Heart left ventricle (tissue), 16 donors: ENCODE results near the gene LRRC28. TPM values are rescaled to one million over a fixed set of nuclear protein-coding genes. Genes with fewer than 3 reads are reported as not detected.

Source experiments
- ATAC-seq, 4 donors: fragments of 200-7000 bp; cut with Tn5 transposase; one replicate each; pipeline ENCODE4 v1.9.1; 2020 to 2022; ENCODE audit warnings: moderate library complexity in 4 of 4, mild to moderate bottlenecking in 3 of 4, moderate number of reproducible peaks in 1 of 4
- DNase-seq, 5 donors: peaks; one replicate each; pipeline ENCODE4 v3.0.0-alpha.2; 2020
- H3K27ac ChIP-seq, 12 donors: fragments of 200-600 bp; sonication (generic) in 4 of 12; one replicate each; pipeline versions ENCODE4 v1.5.0 to v1.8.0; 2016 to 2022; ENCODE audit warnings: mild to moderate bottlenecking in 2 of 12
- H3K27me3 ChIP-seq, 9 donors: fragments of 200-600 bp; sonication (generic) in 2 of 9; one replicate each; pipeline versions ENCODE4 v1.5.1 to v1.8.0; 2016 to 2022; ENCODE audit warnings: mild to moderate bottlenecking in 3 of 9
- H3K36me3 ChIP-seq, 9 donors: fragments of 200-600 bp; sonication (generic) in 2 of 9; one replicate each; pipeline versions ENCODE4 v1.5.0 to v1.8.0; 2018 to 2022; ENCODE audit warnings: mild to moderate bottlenecking in 2 of 9
- H3K4me1 ChIP-seq, 12 donors: fragments of 200-600 bp; sonication (generic) in 4 of 12; one replicate each; pipeline versions ENCODE4 v1.5.0 to v1.8.0; 2016 to 2022; ENCODE audit warnings: mild to moderate bottlenecking in 3 of 12
- H3K4me3 ChIP-seq, 12 donors: fragments of 200-600 bp; sonication (generic) in 4 of 12; one replicate each; pipeline versions ENCODE4 v1.5.0 to v1.8.0; 2017 to 2022; ENCODE audit warnings: mild to moderate bottlenecking in 9 of 12, moderate library complexity in 4 of 12
- H3K9me3 ChIP-seq, 12 donors: fragments of 200-600 bp; sonication (generic) in 4 of 12; one replicate each; pipeline versions ENCODE4 v1.5.0 to v1.8.0; 2016 to 2022; ENCODE audit warnings: mild to moderate bottlenecking in 1 of 12
- POLR2A ChIP-seq, 2 donors: fragments of 450-650 bp; IDR thresholded peaks; one replicate each; pipeline ENCODE4 v1.6.1; 2017; ENCODE audit warnings: antibody characterized with exemption in 2 of 2, mild to moderate bottlenecking in 2 of 2, moderate library complexity in 2 of 2
- WGBS, 4 donors: extraction: QIAGEN DNeasy Blood & Tissue Kit in 2 of 4; methylation state at CpG; one replicate each; pipeline versions ENCODE4 v1.1.5 to v1.1.7; 2013 to 2018; 5-methylcytosine and 5-hydroxymethylcytosine counted together
- intact Hi-C, 10 donors: fragments of 100-400 bp; cut with DNase I; formaldehyde crosslinking; loops; one replicate each; pipeline versions ENCODE4 v1.11.1 to v1.14.2; 2022
- polyA plus RNA-seq, 2 donors: library from polyadenylated mRNA; stranded (reverse); fragments of 200-250 nt; gene quantifications; one replicate each; pipeline ENCODE4 v1.2.3, GENCODE V29; 2013
- total RNA-seq, 9 donors: library from RNA; depleted of rRNA in 2 of 9; stranded (reverse); fragments of >200 nt in 2 of 9; fragmentation: NEBNext Ultra II Directional in 3 of 9; extraction: Animal tissue kit (Norgen Biotek cat#: 25700) in 3 of 9; gene quantifications; one replicate each; pipeline versions ENCODE4 v1.1.0 to v1.2.4, GENCODE V29; 2016 to 2023
- TF ChIP-seq, protein P1 (sequence below), 12 donors: fragments of 200-600 bp; sonication (generic) in 4 of 12; IDR thresholded peaks; one replicate each; pipeline versions ENCODE4 v1.5.0 to v1.8.0; 2018 to 2022; ENCODE audit warnings: antibody characterized with exemption in 12 of 12, mild to moderate bottlenecking in 5 of 12
- donor health status: ischemic (EF 13 %, LVEDD 7.1; RV severe dilation, severe dysfunction).
- donor health status: healthy with polysubstance abuse.
- donor health status: DM: no; HTN: yes; CAD: no.
- donor health status: DM: no; HTN: no; CAD: no.
- donor health status: ischemic (EF 25% LVEDD 6.9; RV normal size, moderate dysfunction).
- donor health status: ischemic (EF 25% LVEDD 5.7; RV mildly dilated, moderate dysfunction).
- donor health status: healthy.
- donor health status: DM: yes; HTN: yes; CAD: no.
- donor health status: ischemic (EF 35%, LVEDD 5.7; RV mildly dilated, moderate dysfunction).
- donor health status: nonischemic (EF 11% LVEDD 7.7; RV severe dilation, severe dysfunction).
- donor health status: DM: yes; HTN: yes; CAD: no.
- donor health status: PGD.
- donor health status: ischemic (EF 29% LVEDD 5.4; RV normal size, mild dysfunction).
- donor health status: nonischemic (EF 23%, LVEDD 6.1; RV moderate dilation, normal function).

LRRC28 gene
- total and polyA plus RNA-seq, 11 donors: 5.1 to 28.6 (median 20.1) TPM

DNA sequence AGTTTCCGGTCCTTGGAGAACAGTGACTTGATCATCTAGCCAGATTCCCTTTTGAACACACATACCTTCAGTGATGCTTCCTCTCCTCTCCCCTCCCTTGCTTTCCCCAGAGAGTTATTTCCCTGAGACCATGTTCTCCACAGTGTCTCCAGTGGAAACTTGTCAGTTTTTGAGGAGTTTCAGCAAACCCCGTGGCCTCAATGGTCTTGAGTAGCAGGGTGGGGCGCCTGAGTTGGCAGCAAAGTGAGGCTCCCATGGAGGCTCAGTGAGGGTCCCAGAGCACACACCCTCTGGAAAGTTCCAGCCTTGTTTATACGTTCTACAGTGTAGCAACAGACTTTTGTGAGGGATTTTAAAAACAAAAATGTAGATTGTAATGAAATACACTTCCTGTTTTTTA lies 135.1 kb downstream of the LRRC28 start:
- Histone ChIP-seq H3K9me3 (peaks cover 0 to 8% (median 1%) of the 10 kb centered on the region in 12 donors), H3K27me3 (no peaks in the 10 kb centered on the region), H3K4me3 (no peak overlapping the region), H3K4me1 (peaks cover 0 to 23% (median 16%) of the 10 kb centered on the region in 12 donors), H3K27ac (peak overlapping the region in 8 of 12 donors; percentile 3 to 42 (median 32)), H3K36me3 (no peaks in the 10 kb centered on the region)
- intact Hi-C loops: loop anchor here in 2 of 10 donors (5.0 to 10.0 kb wide), 2 partner anchors 44 to 102 kb away; no protein-coding TSS in a partner anchor
- ATAC-seq (peak in 3 of 4 donors; percentile 26 to 56 (median 26)), DNase-seq (no peak)
- 43 to 67% (median 54%) methylated on average over 4 of the region's 4 CpGs for WGBS, 4 donors
- TF ChIP-seq, protein P1, sequence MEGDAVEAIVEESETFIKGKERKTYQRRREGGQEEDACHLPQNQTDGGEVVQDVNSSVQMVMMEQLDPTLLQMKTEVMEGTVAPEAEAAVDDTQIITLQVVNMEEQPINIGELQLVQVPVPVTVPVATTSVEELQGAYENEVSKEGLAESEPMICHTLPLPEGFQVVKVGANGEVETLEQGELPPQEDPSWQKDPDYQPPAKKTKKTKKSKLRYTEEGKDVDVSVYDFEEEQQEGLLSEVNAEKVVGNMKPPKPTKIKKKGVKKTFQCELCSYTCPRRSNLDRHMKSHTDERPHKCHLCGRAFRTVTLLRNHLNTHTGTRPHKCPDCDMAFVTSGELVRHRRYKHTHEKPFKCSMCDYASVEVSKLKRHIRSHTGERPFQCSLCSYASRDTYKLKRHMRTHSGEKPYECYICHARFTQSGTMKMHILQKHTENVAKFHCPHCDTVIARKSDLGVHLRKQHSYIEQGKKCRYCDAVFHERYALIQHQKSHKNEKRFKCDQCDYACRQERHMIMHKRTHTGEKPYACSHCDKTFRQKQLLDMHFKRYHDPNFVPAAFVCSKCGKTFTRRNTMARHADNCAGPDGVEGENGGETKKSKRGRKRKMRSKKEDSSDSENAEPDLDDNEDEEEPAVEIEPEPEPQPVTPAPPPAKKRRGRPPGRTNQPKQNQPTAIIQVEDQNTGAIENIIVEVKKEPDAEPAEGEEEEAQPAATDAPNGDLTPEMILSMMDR (IDR thresholded peaks at IDR 0.05): no peak
- no peak for TF ChIP-seq POLR2A (IDR thresholded peaks at IDR 0.05)

DNA sequence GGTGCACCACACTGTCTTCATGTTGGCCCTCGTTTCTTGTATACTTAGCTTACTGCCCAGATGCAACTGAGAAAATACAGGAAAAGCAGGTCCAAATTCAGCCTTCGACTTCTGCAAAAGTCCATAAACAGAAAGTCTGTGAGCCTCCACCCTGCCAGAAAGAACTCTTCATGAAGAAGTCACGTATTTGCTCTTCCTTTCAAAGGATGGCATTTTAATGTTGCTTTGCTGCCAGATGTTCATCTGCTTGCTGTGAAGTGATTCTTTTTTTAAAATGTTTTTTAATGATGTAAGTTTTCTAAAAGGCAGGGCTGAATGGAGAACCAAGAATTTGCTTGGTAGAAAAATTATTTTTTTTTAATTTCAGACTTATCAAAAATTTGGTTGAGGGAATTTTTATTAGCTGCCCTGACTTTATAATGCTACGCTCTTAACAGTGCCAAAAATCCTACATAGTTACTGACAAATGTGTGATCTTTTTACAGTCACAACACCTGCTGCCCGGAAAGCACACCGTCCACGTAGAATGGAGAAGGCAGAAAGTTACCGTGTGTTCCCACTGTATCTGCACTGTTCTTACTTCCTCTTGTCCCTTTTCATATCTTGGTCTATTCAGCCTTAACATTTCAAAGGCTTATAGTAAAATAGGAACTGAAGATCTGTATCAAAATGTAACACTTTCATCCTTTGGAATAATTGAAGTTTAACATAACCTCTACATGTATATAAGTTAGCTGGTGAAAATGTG lies 136.3 kb downstream of the LRRC28 start:
- DNase-seq: no peak
- intact Hi-C loops: loop anchor here in 2 of 10 donors (5.0 to 10.0 kb wide), 2 partner anchors 45 to 103 kb away; no protein-coding TSS in a partner anchor
- H3K27me3 ChIP-seq: no peaks in the 10 kb centered on the region
- TF ChIP-seq POLR2A (IDR thresholded peaks at IDR 0.05): no peak
- TF ChIP-seq, protein P1 (IDR thresholded peaks at IDR 0.05): no peak
- peaks cover 0 to 23% (median 16%) of the 10 kb centered on the region in 12 donors for H3K4me1 ChIP-seq
- no peaks in the 10 kb centered on the region for H3K36me3 ChIP-seq
- 84 to 92% (median 90%) methylated on average over 8 of the region's 8 CpGs for WGBS, 4 donors
- no peak overlapping the region for H3K4me3 ChIP-seq
- no peak overlapping the region for H3K27ac ChIP-seq
- no peak for ATAC-seq
- peaks cover 0 to 20% (median 11%) of the 10 kb centered on the region in 12 donors for H3K9me3 ChIP-seq

DNA sequence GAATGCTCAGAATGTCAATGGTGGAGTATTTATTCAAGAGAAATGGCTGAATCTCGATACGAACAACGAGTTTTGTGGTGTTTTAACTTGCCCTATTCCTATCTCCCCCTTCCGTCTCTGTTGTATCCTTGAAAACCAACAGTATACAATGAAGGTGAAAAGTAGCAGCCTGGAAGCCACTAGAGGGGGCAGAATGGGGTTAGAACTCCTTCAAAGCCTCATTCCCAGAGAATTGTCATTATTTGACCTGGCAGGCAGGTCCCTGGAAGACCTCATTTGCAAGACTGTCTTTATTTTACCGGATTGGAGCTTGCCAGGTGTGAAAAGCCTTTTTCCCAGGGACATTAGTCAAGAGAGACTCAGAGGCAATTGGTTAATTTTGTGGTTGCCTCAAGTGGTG lies 139.4 kb downstream of the LRRC28 start:
- TF ChIP-seq, protein P1 (IDR thresholded peaks at IDR 0.05): peak in 1 of 12 donors; percentile 21
- TF ChIP-seq POLR2A (IDR thresholded peaks at IDR 0.05): no peak
- Histone ChIP-seq H3K4me3 (no peak overlapping the region), H3K9me3 (peaks cover 0 to 31% (median 11%) of the 10 kb centered on the region in 12 donors), H3K27me3 (no peaks in the 10 kb centered on the region), H3K4me1 (peaks cover 0 to 10% (median 8%) of the 10 kb centered on the region in 12 donors), H3K36me3 (no peaks in the 10 kb centered on the region), H3K27ac (no peak overlapping the region)
- no peak for DNase-seq
- ATAC-seq: no peak
- intact Hi-C loops: no loop called here
- 73 to 78% (median 76%) methylated on average over 5 of the region's 5 CpGs for WGBS, 4 donors

DNA sequence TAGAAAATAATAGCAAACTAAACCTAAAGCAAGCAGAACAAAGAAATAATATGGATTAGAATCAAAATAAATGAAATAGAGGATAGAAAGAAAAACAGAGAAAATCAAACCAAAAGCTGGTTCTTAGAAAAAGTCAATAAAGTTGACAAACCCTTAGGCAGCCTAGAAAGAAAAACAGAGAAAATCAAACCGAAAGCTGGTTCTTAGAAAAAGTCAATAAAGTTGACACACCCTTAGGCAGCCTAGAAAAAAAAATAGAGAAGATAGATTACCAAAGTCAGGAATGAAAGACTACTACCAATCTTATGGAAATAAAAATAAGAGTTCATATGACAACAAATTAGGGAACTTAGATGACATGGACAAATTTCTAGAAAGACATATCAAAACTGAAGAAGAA lies 142.4 kb downstream of the LRRC28 start:
- peaks cover 0 to 31% (median 11%) of the 10 kb centered on the region in 12 donors for H3K9me3 ChIP-seq
- no peak overlapping the region for H3K27ac ChIP-seq
- H3K4me1 ChIP-seq: no peaks in the 10 kb centered on the region
- no peak overlapping the region for H3K4me3 ChIP-seq
- no peaks in the 10 kb centered on the region for H3K27me3 ChIP-seq
- no peaks in the 10 kb centered on the region for H3K36me3 ChIP-seq
- TF ChIP-seq, protein P1 (IDR thresholded peaks at IDR 0.05): no peak
- no peak for TF ChIP-seq POLR2A (IDR thresholded peaks at IDR 0.05)
- 77 to 97% (median 90%) methylated on average over 1 of the region's 1 CpG for WGBS, 4 donors
- intact Hi-C loops: no loop called here
- DNase-seq (no peak), ATAC-seq (no peak)
